IMR-90 (cell line): ENCODE measurements around the gene EEPD1.

Experiments
- CTCF ChIP-seq: conservative IDR thresholded peaks from 2 replicates; pipeline ENCODE4 v1.5.1; 2012; ENCODE audit warnings: mild to moderate bottlenecking, low read depth, low read length, improper control_type of control experiment
- ELK1 ChIP-seq: fragments of 150-350 bp; IDR thresholded peaks from 2 replicates; pipeline ENCODE4 v1.6.1; 2016; ENCODE audit warnings: low read depth, mild to moderate bottlenecking, low read length, moderate library complexity, borderline replicate concordance
- FOS ChIP-seq: fragments of 150-350 bp; IDR thresholded peaks from 2 replicates; pipeline ENCODE4 v1.6.1; 2016; ENCODE audit warnings: low read depth, low read length
- MAFK ChIP-seq: IDR thresholded peaks from 2 replicates; pipeline ENCODE4 v1.6.1; 2012; ENCODE audit warnings: low read depth, low read length, improper control_type of control experiment
- MXI1 ChIP-seq: IDR thresholded peaks from 2 replicates; pipeline ENCODE4 v1.6.1; 2012; ENCODE audit warnings: low read depth, mild to moderate bottlenecking, low read length, moderate library complexity, borderline replicate concordance
- NFE2L2 ChIP-seq: fragments of 150-350 bp; IDR thresholded peaks from 2 replicates; pipeline ENCODE4 v1.6.1; 2016; ENCODE audit warnings: low read depth, mild to moderate bottlenecking, low read length
- POLR2A ChIP-seq: IDR thresholded peaks from 2 replicates; pipeline ENCODE4 v1.6.1; 2012; ENCODE audit warnings: mild to moderate bottlenecking, low read depth, low read length
- RAD21 ChIP-seq: IDR thresholded peaks from 2 replicates; pipeline ENCODE4 v1.6.1; 2012; ENCODE audit warnings: low read length, improper control_type of control experiment
- RFX5 ChIP-seq: IDR thresholded peaks from 2 replicates; pipeline ENCODE4 v1.8.0; 2012; ENCODE audit warnings: low read depth, mild to moderate bottlenecking, low read length, moderate library complexity

GRCh38 chr7:36191292-36191920 is 38.4 kb downstream of the EEPD1 start:
- TF ChIP-seq CTCF: no peak
- no peak for TF ChIP-seq RFX5
- no peak for TF ChIP-seq RAD21
- TF ChIP-seq POLR2A: no peak
- TF ChIP-seq MXI1: no peak
- no peak for TF ChIP-seq NFE2L2
- TF ChIP-seq MAFK: no peak
- no peak for TF ChIP-seq ELK1
- no peak for TF ChIP-seq FOS
